ENCODE data around the gene SAMD8.
"Not testable (repeated sequence)": the region's sequence is repeated elsewhere in the genome, so short reads cannot be mapped to it uniquely, and the experiment has no call there.

The SAMD8 gene

GRCh38 chr10:75179657-75180177 is 68.3 kb downstream of the SAMD8 start:
- no peak for DNase-seq
- in situ Hi-C loops (cut with MboI; ENCODE audit: low pct_unique_long_range_greater_than_20kb, low sequenced_read_pairs): no loop called here

- DNase-seq: no peak
- in situ Hi-C loops (cut with MboI; ENCODE audit: low pct_unique_long_range_greater_than_20kb, low sequenced_read_pairs): no loop called here
Observed at GRCh38 chr10:75180592-75180991, 69.1 kb downstream of the SAMD8 start.

- in situ Hi-C loops (cut with MboI; ENCODE audit: low pct_unique_long_range_greater_than_20kb, low sequenced_read_pairs): no loop called here
- DNase-seq: no peak
Observed at GRCh38 chr10:75181073-75181472, 69.6 kb downstream of the SAMD8 start.

GRCh38 chr10:75186310-75186709 is 74.9 kb downstream of the SAMD8 start:
- no peak for DNase-seq
- in situ Hi-C loops (cut with MboI; ENCODE audit: low pct_unique_long_range_greater_than_20kb, low sequenced_read_pairs): no loop called here

- DNase-seq: peak; percentile 67
- in situ Hi-C loops (cut with MboI; ENCODE audit: low pct_unique_long_range_greater_than_20kb, low sequenced_read_pairs): no loop called here
Observed at GRCh38 chr10:75187961-75188426, 76.5 kb downstream of the SAMD8 start.

GRCh38 chr10:75188522-75188921 is 77.1 kb downstream of the SAMD8 start:
- DNase-seq; in situ Hi-C loops (cut with MboI; ENCODE audit: low pct_unique_long_range_greater_than_20kb, low sequenced_read_pairs): not testable (repeated sequence)

GRCh38 chr10:75189266-75190096 is 78.0 kb downstream of the SAMD8 start:
- no peak for DNase-seq
- in situ Hi-C loops (cut with MboI; ENCODE audit: low pct_unique_long_range_greater_than_20kb, low sequenced_read_pairs): no loop called here

GRCh38 chr10:75191821-75192568 is 80.5 kb downstream of the SAMD8 start:
- no peak for DNase-seq
- in situ Hi-C loops (cut with MboI; ENCODE audit: low pct_unique_long_range_greater_than_20kb, low sequenced_read_pairs): no loop called here

GRCh38 chr10:75194625-75195024 is 83.2 kb downstream of the SAMD8 start:
- in situ Hi-C loops (cut with MboI; ENCODE audit: low pct_unique_long_range_greater_than_20kb, low sequenced_read_pairs); DNase-seq: not testable (repeated sequence)

GRCh38 chr10:75195035-75195763 is 83.7 kb downstream of the SAMD8 start:
- DNase-seq: no peak
- in situ Hi-C loops (cut with MboI; ENCODE audit: low pct_unique_long_range_greater_than_20kb, low sequenced_read_pairs): no loop called here

GRCh38 chr10:75197066-75197465 is 85.6 kb downstream of the SAMD8 start:
- DNase-seq: no peak
- in situ Hi-C loops (cut with MboI; ENCODE audit: low pct_unique_long_range_greater_than_20kb, low sequenced_read_pairs): no loop called here

- in situ Hi-C loops (cut with MboI; ENCODE audit: low pct_unique_long_range_greater_than_20kb, low sequenced_read_pairs): no loop called here
- no peak for DNase-seq
Observed at GRCh38 chr10:75197906-75198305, 86.5 kb downstream of the SAMD8 start.

GRCh38 chr10:75199949-75200348 is 88.5 kb downstream of the SAMD8 start:
- DNase-seq; in situ Hi-C loops (cut with MboI; ENCODE audit: low pct_unique_long_range_greater_than_20kb, low sequenced_read_pairs): not testable (repeated sequence)

- DNase-seq: no peak
- in situ Hi-C loops (cut with MboI; ENCODE audit: low pct_unique_long_range_greater_than_20kb, low sequenced_read_pairs): no loop called here
Observed at GRCh38 chr10:75201793-75202307, 90.4 kb downstream of the SAMD8 start.

GRCh38 chr10:75202321-75203045 is 91.0 kb downstream of the SAMD8 start:
- in situ Hi-C loops (cut with MboI; ENCODE audit: low pct_unique_long_range_greater_than_20kb, low sequenced_read_pairs): no loop called here
- no peak for DNase-seq

GRCh38 chr10:75203046-75203620 is 91.7 kb downstream of the SAMD8 start:
- DNase-seq; in situ Hi-C loops (cut with MboI; ENCODE audit: low pct_unique_long_range_greater_than_20kb, low sequenced_read_pairs): not testable (repeated sequence)

GRCh38 chr10:75203724-75204123 is 92.3 kb downstream of the SAMD8 start:
- in situ Hi-C loops (cut with MboI; ENCODE audit: low pct_unique_long_range_greater_than_20kb, low sequenced_read_pairs): no loop called here
- no peak for DNase-seq

GRCh38 chr10:75205908-75206307 is 94.5 kb downstream of the SAMD8 start:
- DNase-seq: no peak
- in situ Hi-C loops (cut with MboI; ENCODE audit: low pct_unique_long_range_greater_than_20kb, low sequenced_read_pairs): no loop called here

Measured in KBM-7 (cell line).